Hepatocyte (in vitro differentiated cells): Measurements from ENCODE around the gene UBXN6. TPM values are rescaled to one million over a fixed set of nuclear protein-coding genes. Genes with fewer than 3 reads are reported as not detected.

ENCODE experiments used
- DNase-seq: peaks from one replicate; pipeline ENCODE4 v3.0.0-alpha.2; 2016; ENCODE audit warnings: low spot score
- H2AFZ ChIP-seq: fragments of 200-600 bp; sonication (generic); 2 replicates; pipeline ENCODE4 v1.6.0; 2016; ENCODE audit warnings: antibody characterized with exemption, mild to moderate bottlenecking
- H3K27ac ChIP-seq: fragments of 200-600 bp; sonication (generic); 2 replicates; pipeline ENCODE4 v1.5.1; 2016; ENCODE audit warnings: mild to moderate bottlenecking
- H3K27me3 ChIP-seq: fragments of 200-600 bp; sonication (generic); 2 replicates; pipeline ENCODE4 v1.6.1; 2016
- H3K36me3 ChIP-seq: fragments of 200-600 bp; sonication (generic); replicated peaks from 2 replicates; pipeline ENCODE4 v1.5.1; 2016; ENCODE audit warnings: low read depth; ENCODE audit not compliant: insufficient read depth
- H3K4me1 ChIP-seq: fragments of 200-600 bp; sonication (generic); 2 replicates; pipeline ENCODE4 v1.5.1; 2016; ENCODE audit warnings: mild to moderate bottlenecking, moderate library complexity; ENCODE audit not compliant: insufficient read depth
- H3K4me2 ChIP-seq: fragments of 200-600 bp; sonication (generic); 2 replicates; pipeline ENCODE4 v1.6.0; 2016
- H3K4me3 ChIP-seq: fragments of 200-600 bp; sonication (generic); 2 replicates; pipeline ENCODE4 v1.5.1; 2016; ENCODE audit warnings: mild to moderate bottlenecking
- H3K79me2 ChIP-seq: fragments of 200-600 bp; sonication (generic); 2 replicates; pipeline ENCODE4 v1.6.0; 2017; ENCODE audit warnings: mild to moderate bottlenecking
- H3K9me2 ChIP-seq: fragments of 200-600 bp; sonication (generic); replicated peaks from 2 replicates; pipeline ENCODE4 v1.6.0; 2017; ENCODE audit warnings: mild to moderate bottlenecking; ENCODE audit not compliant: insufficient read depth
- H3K9me3 ChIP-seq: fragments of 200-600 bp; sonication (generic); 2 replicates; pipeline ENCODE4 v1.5.1; 2016; ENCODE audit warnings: low read depth, mild to moderate bottlenecking
- H4K20me1 ChIP-seq: fragments of 200-600 bp; sonication (generic); 2 replicates; pipeline ENCODE4 v1.6.0; 2016; ENCODE audit warnings: mild to moderate bottlenecking; ENCODE audit not compliant: insufficient read depth, poor library complexity, severe bottlenecking
- EZH2 ChIP-seq: fragments of 200-600 bp; sonication (generic); IDR thresholded peaks from 2 replicates; pipeline ENCODE4 v1.6.1; 2016; ENCODE audit warnings: antibody characterized with exemption, mild to moderate bottlenecking, borderline replicate concordance
- EZH2phosphoT487 ChIP-seq: fragments of 200-600 bp; sonication (generic); IDR thresholded peaks from one replicate; pipeline ENCODE4 v1.6.1; 2018; ENCODE audit warnings: antibody characterized with exemption, mild to moderate bottlenecking, low read depth, moderate library complexity; ENCODE audit not compliant: unreplicated experiment, severe bottlenecking
- WGBS: methylation state at CpG from one replicate; pipeline ENCODE4 v1.1.6; 2016; ENCODE audit warnings: low lambda C conversion rate; ENCODE audit errors: missing lambda C conversion rate; 5-methylcytosine and 5-hydroxymethylcytosine counted together
- microRNA-seq: library from miRNA; unstranded; fragments of <30 nt; microRNA quantifications from one replicate; pipeline ENCODE4, GENCODE V29; 2017
- polyA plus RNA-seq: library from polyadenylated mRNA; unstranded; fragments of >200 nt; fragmentation: Nextera tagmentation; extraction: Ambion mirVana; gene quantifications from 2 replicates; pipeline ENCODE4 v1.2.1, GENCODE V29; 2016
- small RNA-seq: library from RNA; depleted of rRNA; stranded (forward); fragments of <200 nt; gene quantifications from one replicate; pipeline ENCODE3, GENCODE V24; 2014
- total RNA-seq: library from RNA; depleted of rRNA; stranded (reverse); fragments of >200 nt; gene quantifications from 2 replicates; pipeline ENCODE4 v1.2.3, GENCODE V29; 2014
- TF ChIP-seq, protein P1 (sequence below): fragments of 200-600 bp; sonication (generic); IDR thresholded peaks from 2 replicates; pipeline ENCODE4 v1.5.1; 2016; ENCODE audit warnings: antibody characterized with exemption, mild to moderate bottlenecking; ENCODE audit not compliant: poor library complexity

UBXN6 gene
- total and polyA plus RNA-seq, 2 experiments from 2014 or later = 36.8 to 88.6 TPM

DNA sequence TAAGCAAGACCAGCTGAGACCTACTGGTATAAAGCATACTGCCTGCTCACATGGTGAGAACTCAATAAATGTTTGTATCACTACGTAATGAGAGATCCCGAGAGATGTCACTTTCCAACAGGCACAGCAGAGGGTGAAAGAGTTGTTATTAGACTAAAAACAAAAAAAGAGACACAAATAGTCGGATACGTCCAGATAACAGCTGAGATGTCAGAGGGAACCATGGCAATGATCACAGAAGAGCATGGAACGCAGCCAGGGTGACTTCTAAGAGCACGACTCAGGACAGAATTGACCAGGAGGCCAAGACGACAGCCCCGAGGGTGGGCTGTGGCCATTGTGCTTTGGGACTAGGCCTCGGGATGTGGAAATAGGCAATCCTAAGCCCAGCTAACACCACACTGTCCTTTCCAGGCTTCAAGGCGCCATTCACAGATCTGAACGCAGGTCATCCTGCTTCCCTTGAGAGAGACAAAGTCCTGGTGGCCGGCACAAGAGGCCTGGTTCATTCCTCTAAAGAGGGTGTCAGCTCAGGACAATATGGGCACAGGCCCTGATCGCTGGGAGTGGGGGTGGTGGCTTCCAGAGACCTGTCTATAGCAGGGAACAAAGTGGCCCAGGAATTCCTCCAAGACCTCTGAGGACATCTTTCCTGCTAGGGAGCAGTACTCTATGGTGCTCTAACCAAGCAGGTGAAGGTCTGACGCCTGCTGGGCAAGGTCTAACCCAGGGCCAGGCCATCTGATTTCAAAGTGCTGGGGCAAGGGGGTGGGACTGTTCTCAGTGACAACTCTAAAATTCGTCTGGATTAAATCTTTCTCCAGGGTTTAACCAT lies 60.4 kb downstream of the UBXN6 start:
- Histone ChIP-seq H3K27ac (no peak overlapping the region), H4K20me1 (peaks cover 59% of the 10 kb centered on the region), H3K4me1 (peaks cover 37% of the 10 kb centered on the region), H3K36me3 (no peaks in the 10 kb centered on the region), H3K79me2 (peaks cover 84% of the 10 kb centered on the region), H3K9me2 (no peaks in the 10 kb centered on the region), H3K9me3 (no peaks in the 10 kb centered on the region), H3K27me3 (no peaks in the 10 kb centered on the region), H2AFZ (no peak overlapping the region), H3K4me2 (peak overlapping the region; percentile 98), H3K4me3 (no peak overlapping the region)
- TF ChIP-seq EZH2phosphoT487 = no peak
- TF ChIP-seq, protein P1, sequence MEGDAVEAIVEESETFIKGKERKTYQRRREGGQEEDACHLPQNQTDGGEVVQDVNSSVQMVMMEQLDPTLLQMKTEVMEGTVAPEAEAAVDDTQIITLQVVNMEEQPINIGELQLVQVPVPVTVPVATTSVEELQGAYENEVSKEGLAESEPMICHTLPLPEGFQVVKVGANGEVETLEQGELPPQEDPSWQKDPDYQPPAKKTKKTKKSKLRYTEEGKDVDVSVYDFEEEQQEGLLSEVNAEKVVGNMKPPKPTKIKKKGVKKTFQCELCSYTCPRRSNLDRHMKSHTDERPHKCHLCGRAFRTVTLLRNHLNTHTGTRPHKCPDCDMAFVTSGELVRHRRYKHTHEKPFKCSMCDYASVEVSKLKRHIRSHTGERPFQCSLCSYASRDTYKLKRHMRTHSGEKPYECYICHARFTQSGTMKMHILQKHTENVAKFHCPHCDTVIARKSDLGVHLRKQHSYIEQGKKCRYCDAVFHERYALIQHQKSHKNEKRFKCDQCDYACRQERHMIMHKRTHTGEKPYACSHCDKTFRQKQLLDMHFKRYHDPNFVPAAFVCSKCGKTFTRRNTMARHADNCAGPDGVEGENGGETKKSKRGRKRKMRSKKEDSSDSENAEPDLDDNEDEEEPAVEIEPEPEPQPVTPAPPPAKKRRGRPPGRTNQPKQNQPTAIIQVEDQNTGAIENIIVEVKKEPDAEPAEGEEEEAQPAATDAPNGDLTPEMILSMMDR = no peak
- TF ChIP-seq EZH2 = no peak
- DNase-seq = no peak
- WGBS = 91% methylated on average over 15 of the region's 15 CpGs

Small RNA genes lying within 50 kb of the gene (microRNA-seq; reads per million reads assigned to microRNA genes)
- 4.0 reads per million for gene MIR4746

Small RNA genes lying within 50 kb of the gene (small RNA-seq; reads per million reads assigned to genes)
- not detected for gene MIR4746

Other genes with a start within 250 kb of the UBXN6 start
- 3.0 and 5.9 TPM in 2 replicates for gene EBI3, start 228.3 kb downstream of the UBXN6 start, total RNA-seq
- 7.6 and 8.2 TPM in 2 replicates for gene EBI3, start 228.3 kb downstream of the UBXN6 start, polyA plus RNA-seq
- 12.3 and 18.8 TPM in 2 replicates for gene YJU2, start 210.7 kb downstream of the UBXN6 start, total RNA-seq
- 13.1 and 16.0 TPM in 2 replicates for gene YJU2, start 210.7 kb downstream of the UBXN6 start, polyA plus RNA-seq
- 0.08 TPM in 1 of 2 replicates, not detected in the other for gene SHD, start 178.5 kb downstream of the UBXN6 start, total RNA-seq
- 3.4 and 4.6 TPM in 2 replicates for gene SHD, start 178.5 kb downstream of the UBXN6 start, polyA plus RNA-seq
- gene TMIGD2, start 155.4 kb downstream of the UBXN6 start, total RNA-seq = not detected in 2 replicates
- gene TMIGD2, start 155.4 kb downstream of the UBXN6 start, polyA plus RNA-seq = 0.55 TPM in 1 of 2 replicates, not detected in the other
- 1.2 and 6.3 TPM in 2 replicates for gene FSD1, start 153.2 kb downstream of the UBXN6 start, total RNA-seq
- 2.4 and 2.8 TPM in 2 replicates for gene FSD1, start 153.2 kb downstream of the UBXN6 start, polyA plus RNA-seq
- gene STAP2, start 119.0 kb downstream of the UBXN6 start, total RNA-seq = 27.5 and 28.1 TPM in 2 replicates
- 34.4 and 45.2 TPM in 2 replicates for gene STAP2, start 119.0 kb downstream of the UBXN6 start, polyA plus RNA-seq
- gene MPND, start 114.2 kb downstream of the UBXN6 start, total RNA-seq = 11.2 and 16.6 TPM in 2 replicates
- gene MPND, start 114.2 kb downstream of the UBXN6 start, polyA plus RNA-seq = 17.0 and 21.9 TPM in 2 replicates
- 71.8 and 81.7 TPM in 2 replicates for gene SH3GL1, start 57.2 kb downstream of the UBXN6 start, total RNA-seq
- 111 and 114 TPM in 2 replicates for gene SH3GL1, start 57.2 kb downstream of the UBXN6 start, polyA plus RNA-seq
- 5.5 and 6.2 TPM in 2 replicates for gene CHAF1A, start 55.2 kb downstream of the UBXN6 start, total RNA-seq
- gene CHAF1A, start 55.2 kb downstream of the UBXN6 start, polyA plus RNA-seq = 6.5 and 11.1 TPM in 2 replicates
- 34.8 and 50.3 TPM in 2 replicates for gene HDGFL2, start 14.5 kb upstream of the UBXN6 start, total RNA-seq
- gene HDGFL2, start 14.5 kb upstream of the UBXN6 start, polyA plus RNA-seq = 73.0 and 73.2 TPM in 2 replicates
- gene PLIN4, start 60.7 kb upstream of the UBXN6 start, total RNA-seq = 0.17 and 0.60 TPM in 2 replicates
- 0.27 and 0.55 TPM in 2 replicates for gene PLIN4, start 60.7 kb upstream of the UBXN6 start, polyA plus RNA-seq
- gene PLIN5, start 77.4 kb upstream of the UBXN6 start, total RNA-seq = 2.1 and 5.8 TPM in 2 replicates
- 6.1 and 6.4 TPM in 2 replicates for gene PLIN5, start 77.4 kb upstream of the UBXN6 start, polyA plus RNA-seq
- gene LRG1, start 82.2 kb upstream of the UBXN6 start, total RNA-seq = 5.4 and 6.3 TPM in 2 replicates
- 9.8 and 11.4 TPM in 2 replicates for gene LRG1, start 82.2 kb upstream of the UBXN6 start, polyA plus RNA-seq
- 2.9 and 3.2 TPM in 2 replicates for gene SEMA6B, start 101.9 kb upstream of the UBXN6 start, total RNA-seq
- gene SEMA6B, start 101.9 kb upstream of the UBXN6 start, polyA plus RNA-seq = 0.50 and 1.4 TPM in 2 replicates
- 10.0 and 13.6 TPM in 2 replicates for gene TNFAIP8L1, start 181.7 kb upstream of the UBXN6 start, total RNA-seq
- gene TNFAIP8L1, start 181.7 kb upstream of the UBXN6 start, polyA plus RNA-seq = 8.7 and 14.3 TPM in 2 replicates
- 125 and 158 TPM in 2 replicates for gene MYDGF, start 212.5 kb upstream of the UBXN6 start, total RNA-seq
- 365 and 405 TPM in 2 replicates for gene MYDGF, start 212.5 kb upstream of the UBXN6 start, polyA plus RNA-seq